Measurements from ENCODE around the gene CNTNAP5. TPM values are rescaled to one million over a fixed set of nuclear protein-coding genes. Genes with fewer than 3 reads are reported as not detected.

Gene CNTNAP5
- total and polyA plus RNA-seq, 2 of the 4 experiments (the other 2 are of a cell fraction) = not detected

- H2AK5ac ChIP-seq (ENCODE audit: low read depth, low read length) = no peak overlapping the region
- H3K4me2 ChIP-seq (ENCODE audit: low read depth, low read length) = no peak overlapping the region
- H3K56ac ChIP-seq (ENCODE audit: extremely low read depth, insufficient read depth, low read length) = no peak overlapping the region
- no peaks in the 10 kb centered on the region for H3K27me3 ChIP-seq (ENCODE audit: control insufficient read depth, insufficient read depth, low read length)
- H3K9ac ChIP-seq (ENCODE audit: low read depth, low read length) = no peak overlapping the region
- ChIA-PET CTCF (no interaction called here), POLR2A (ENCODE audit: unreplicated experiment) (no interaction called here)
- no peaks in the 10 kb centered on the region for H3K79me1 ChIP-seq (ENCODE audit: low read depth in 1 of 2, low read length in 2 of 2)
- ATAC-seq (ENCODE audit: low read depth) (no peak), DNase-seq (no peak)
- H3K9me3 ChIP-seq (ENCODE audit: control insufficient read depth, insufficient read depth, low read length) = peaks cover 2% of the 10 kb centered on the region; the same call in 1 of the 2 replicates
- dilution Hi-C loops (cut with HindIII; ENCODE audit: low sequenced_read_pairs, unreplicated experiment) = no loop called here
- TF ChIP-seq BHLHE40 (IDR thresholded peaks at IDR 0.05; ENCODE audit: low read depth, low read length) = no peak
- no peak for TF ChIP-seq USF2 (IDR thresholded peaks at IDR 0.05; ENCODE audit: low read depth, low read length)
- no peak for TF ChIP-seq POLR2A (IDR thresholded peaks at IDR 0.05; ENCODE audit: low read depth, low read length)
- TF ChIP-seq MAZ (IDR thresholded peaks at IDR 0.05; ENCODE audit: borderline replicate concordance, low read depth, low read length) = no peak
- TF ChIP-seq MAFK (IDR thresholded peaks at IDR 0.05; ENCODE audit: low read depth, low read length) = no peak
- TF ChIP-seq NFE2L2 (IDR thresholded peaks at IDR 0.05; ENCODE audit: low read depth, low read length) = no peak
- TF ChIP-seq RAD21 (IDR thresholded peaks at IDR 0.05; ENCODE audit: low read length) = no peak
- no peak for TF ChIP-seq CHD1 (IDR thresholded peaks at IDR 0.05; ENCODE audit: low read depth, low read length)
- TF ChIP-seq CEBPB (IDR thresholded peaks at IDR 0.05; ENCODE audit: low read depth, low read length) = no peak
- TF ChIP-seq RFX5 (IDR thresholded peaks at IDR 0.05; ENCODE audit: low read depth, low read length) = no peak
- no peak for TF ChIP-seq RCOR1 (IDR thresholded peaks at IDR 0.05; ENCODE audit: insufficient replicate concordance, low read length)
- no peak for TF ChIP-seq CTCF (conservative IDR thresholded peaks at IDR 0.05; ENCODE audit: low read depth, low read length)
- TF ChIP-seq MXI1 (IDR thresholded peaks at IDR 0.05; ENCODE audit: borderline replicate concordance, low read depth, low read length) = no peak
- no TSS peak for BruUV-seq (replicated peaks)
- in situ Hi-C loops (cut with MboI; ENCODE audit: low sequenced_read_pairs) = no loop called here
- no peak overlapping the region for H3K18ac ChIP-seq (ENCODE audit: low read depth, low read length)
- H3K9me1 ChIP-seq (ENCODE audit: insufficient read depth, low read length) = no peaks in the 10 kb centered on the region
- H3K4me1 ChIP-seq (ENCODE audit: control insufficient read depth, insufficient read depth, low read length) = no peaks in the 10 kb centered on the region
- no peak overlapping the region for H2BK5ac ChIP-seq (ENCODE audit: low read depth, low read length, poor library complexity, severe bottlenecking)
- H3K4me3 ChIP-seq (ENCODE audit: insufficient read depth, low read depth, low read length) = no peak overlapping the region
- intact Hi-C loops (cut with micrococcal nuclease) = no loop called here
- no peak overlapping the region for H3K4ac ChIP-seq (ENCODE audit: low read depth, low read length)
- no peak overlapping the region for H3K23ac ChIP-seq (ENCODE audit: low read depth, low read length)
- H2AK9ac ChIP-seq (replicated peaks; ENCODE audit: low read depth, low read length, poor library complexity) = no peak overlapping the region
- 33% methylated on average over 1 of the region's 5 CpGs; no CpG with 5 or more reads in 1 of the 2 experiments for WGBS, 2 experiments (ENCODE audit: extremely low coverage in 2 of 2, insufficient read length in 1 of 2)
- H4K5ac ChIP-seq (ENCODE audit: low read depth, low read length) = no peak overlapping the region
- no peak overlapping the region for H3K27ac ChIP-seq (ENCODE audit: insufficient read depth, low read length)
- H4K20me1 ChIP-seq (ENCODE audit: insufficient read depth, low read length) = no peaks in the 10 kb centered on the region
- no peak overlapping the region for H3K14ac ChIP-seq (replicated peaks; ENCODE audit: low read depth, low read length)
- H2BK15ac ChIP-seq (ENCODE audit: low read depth, low read length) = no peak overlapping the region
- H2BK120ac ChIP-seq (ENCODE audit: low read depth, low read length) = no peak overlapping the region
- no peak overlapping the region for H2AFZ ChIP-seq (replicated peaks; ENCODE audit: low read length, poor library complexity)
- no peak overlapping the region for H2BK20ac ChIP-seq (ENCODE audit: low read depth, low read length)
- H4K8ac ChIP-seq (ENCODE audit: low read depth in 2 of 2, low read length in 2 of 2) = no peak overlapping the region
- no peak overlapping the region for H4K91ac ChIP-seq (ENCODE audit: insufficient read depth, low read depth, low read length)
- H3K36me3 ChIP-seq (ENCODE audit: control insufficient read depth, insufficient read depth, low read length) = no peaks in the 10 kb centered on the region
Observed at GRCh38 chr2:124536591-124536990, 511.5 kb downstream of the CNTNAP5 start.

Measured in IMR-90 (cell line).